SK-N-SH (cell line): ENCODE results near the gene RCE1. TPM values are rescaled to one million over a fixed set of nuclear protein-coding genes. Genes with fewer than 3 reads are reported as not detected.
A peak's percentile ranks its signal among the peaks of the same experiment; 100 is the strongest.

ENCODE experiments used
- CTCF ChIA-PET: fragments of 300-600, 350-600 bp; formaldehyde crosslinking; extraction: SDS; loops from one replicate; lab custom pipeline; 2021; lab: Yijun Ruan, JAX
- POLR2A ChIA-PET: fragments of 350-600 bp; sonication (Branson Sonifier 250); formaldehyde crosslinking; extraction: SDS; loops from one replicate; lab custom pipeline; 2020; ENCODE audit warnings: antibody characterized with exemption, inconsistent platforms; lab: Yijun Ruan, JAX
- DNase-seq: peaks from one replicate; pipeline ENCODE4 v3.0.0; 2012
- H2AFZ ChIP-seq: fragments of 200-600 bp; sonication (generic); 2 replicates; pipeline ENCODE4 v1.8.1; 2016; ENCODE audit warnings: antibody characterized with exemption, mild to moderate bottlenecking, low read depth
- H3F3A ChIP-seq: fragments of 200-600 bp; sonication (generic); replicated peaks from 2 replicates; pipeline ENCODE3; 2016; ENCODE audit warnings: antibody characterized with exemption, mild to moderate bottlenecking; ENCODE audit not compliant: insufficient read depth
- H3K27ac ChIP-seq, 2 experiments: fragments of 200-500 bp in 1 of 2; fragments of 200-600 bp in 1 of 2; sonication (Bioruptor generic) in 1 of 2; sonication (generic), shearing (Covaris generic) in 1 of 2; 2 replicates each; pipeline versions ENCODE4 v1.5.1 to v1.6.1; 2014 to 2016; ENCODE audit warnings: low read depth in 2 of 2, inconsistent platforms in 1 of 2, low read length in 1 of 2, mild to moderate bottlenecking in 1 of 2, mixed read lengths in 1 of 2
- H3K27me3 ChIP-seq: fragments of 200-600 bp; sonication (generic), shearing (Covaris generic); 2 replicates; pipeline ENCODE4 v1.6.1; 2016; ENCODE audit warnings: mixed run types; ENCODE audit not compliant: insufficient read depth
- H3K36me3 ChIP-seq, 2 experiments: fragments of 200-500 bp in 1 of 2; fragments of 200-600 bp in 1 of 2; sonication (Bioruptor generic) in 1 of 2; sonication (generic) in 1 of 2; replicated peaks in 1 of 2; 2 replicates each; pipeline versions ENCODE3 to v1.5.1; 2014 to 2016; ENCODE audit warnings: low read length in 1 of 2, mild to moderate bottlenecking in 1 of 2; ENCODE audit not compliant: insufficient read depth in 2 of 2, control insufficient read depth in 1 of 2
- H3K4me1 ChIP-seq, 2 experiments: fragments of 200-500 bp in 1 of 2; fragments of 200-600 bp in 1 of 2; sonication (Bioruptor generic) in 1 of 2; sonication (generic), shearing (Covaris generic) in 1 of 2; 2 replicates each; pipeline versions ENCODE4 v1.5.1 to v1.6.1; 2014 to 2016; ENCODE audit warnings: low read depth in 1 of 2, low read length in 1 of 2, mixed run types in 1 of 2; ENCODE audit not compliant: insufficient read depth in 2 of 2, control insufficient read depth in 1 of 2
- H3K4me2 ChIP-seq: fragments of 200-600 bp; sonication (generic), shearing (Covaris generic); 2 replicates; pipeline ENCODE4 v1.6.1; 2017; ENCODE audit warnings: mixed run types
- H3K4me3 ChIP-seq, 2 experiments: fragments of 200-500 bp in 1 of 2; fragments of 200-600 bp in 1 of 2; sonication (Bioruptor generic) in 1 of 2; sonication (generic), shearing (Covaris generic) in 1 of 2; 2 replicates each; pipeline versions ENCODE4 v1.5.1 to v1.8.1; 2014 to 2016; ENCODE audit warnings: low read depth in 2 of 2, inconsistent platforms in 1 of 2, low read length in 1 of 2, mild to moderate bottlenecking in 1 of 2, mixed read lengths in 1 of 2, moderate library complexity in 1 of 2
- H3K79me2 ChIP-seq: fragments of 200-600 bp; sonication (generic); 2 replicates; pipeline ENCODE4 v1.8.1; 2017; ENCODE audit warnings: mild to moderate bottlenecking; ENCODE audit not compliant: insufficient read depth
- H3K9ac ChIP-seq: fragments of 200-600 bp; sonication (generic); 2 replicates; pipeline ENCODE4 v1.6.1; 2017; ENCODE audit warnings: mixed run types
- H3K9me2 ChIP-seq: fragments of 200-600 bp; sonication (generic); 2 replicates; pipeline ENCODE4 v1.6.1; 2017; ENCODE audit warnings: mixed run types
- H3K9me3 ChIP-seq: fragments of 200-600 bp; sonication (generic); 2 replicates; pipeline ENCODE4 v1.6.1; 2017; ENCODE audit warnings: mixed run types, mild to moderate bottlenecking, moderate library complexity
- H4K20me1 ChIP-seq: fragments of 200-600 bp; sonication (generic); 2 replicates; pipeline ENCODE4 v1.6.1; 2017; ENCODE audit warnings: mild to moderate bottlenecking, mixed run types; ENCODE audit not compliant: insufficient read depth
- CHD2 ChIP-seq: fragments of 150-350 bp; IDR thresholded peaks from 2 replicates; pipeline ENCODE4 v1.6.1; 2018; ENCODE audit warnings: low read length; ENCODE audit not compliant: partially characterized antibody
- ELF1 ChIP-seq: IDR thresholded peaks from 2 replicates; pipeline ENCODE4 v1.4.0; 2012
- EP300 ChIP-seq, 2 experiments: IDR thresholded peaks; 2 replicates each; pipeline versions ENCODE4 v1.4.0 to v1.6.1; 2012; ENCODE audit warnings: borderline replicate concordance in 1 of 2, low read depth in 1 of 2, low read length in 1 of 2
- EZH2phosphoT487 ChIP-seq: fragments of 200-600 bp; sonication (generic); IDR thresholded peaks from 2 replicates; pipeline ENCODE4 v1.6.1; 2017; ENCODE audit warnings: low read depth, mixed run types, mild to moderate bottlenecking, antibody characterized with exemption, moderate library complexity, borderline replicate concordance
- FOSL2 ChIP-seq: IDR thresholded peaks from 2 replicates; pipeline ENCODE4 v1.4.0; 2012; ENCODE audit warnings: low read depth, mild to moderate bottlenecking, moderate library complexity, borderline replicate concordance
- GABPA ChIP-seq: IDR thresholded peaks from 2 replicates; pipeline ENCODE4 v1.4.0; 2012; ENCODE audit warnings: low read depth, mild to moderate bottlenecking
- JUND ChIP-seq: IDR thresholded peaks from 2 replicates; pipeline ENCODE4 v1.4.0; 2012
- POLR2AphosphoS5 ChIP-seq: IDR thresholded peaks from 2 replicates; pipeline ENCODE4 v1.6.1; 2012; ENCODE audit warnings: low read depth, low read length
- RCOR1 ChIP-seq: fragments of 150-350 bp; IDR thresholded peaks from 2 replicates; pipeline ENCODE4 v1.6.1; 2017; ENCODE audit warnings: antibody characterized with exemption, low read length
- REST ChIP-seq: IDR thresholded peaks from 2 replicates; pipeline ENCODE4 v1.6.1; 2012; ENCODE audit warnings: mild to moderate bottlenecking, low read depth, low read length, moderate library complexity
- SIN3A ChIP-seq: IDR thresholded peaks from 2 replicates; pipeline ENCODE4 v1.6.1; 2012; ENCODE audit warnings: low read depth, mild to moderate bottlenecking, low read length, moderate library complexity, borderline replicate concordance
- TAF1 ChIP-seq: IDR thresholded peaks from 2 replicates; pipeline ENCODE4 v1.6.1; 2012; ENCODE audit warnings: low read depth, mild to moderate bottlenecking, low read length, moderate library complexity, borderline replicate concordance
- TCF12 ChIP-seq: IDR thresholded peaks from 2 replicates; pipeline ENCODE4 v1.4.0; 2012
- TEAD4 ChIP-seq: IDR thresholded peaks from 2 replicates; pipeline ENCODE4 v1.4.0; 2012; ENCODE audit warnings: mild to moderate bottlenecking, borderline replicate concordance; ENCODE audit not compliant: insufficient read depth
- USF2 ChIP-seq: fragments of 150-350 bp; IDR thresholded peaks from 2 replicates; pipeline ENCODE4 v1.6.1; 2017; ENCODE audit warnings: antibody characterized with exemption, low read length, low read depth, borderline replicate concordance
- YY1 ChIP-seq: IDR thresholded peaks from 2 replicates; pipeline ENCODE4 v1.4.0; 2012; ENCODE audit warnings: low read depth, mild to moderate bottlenecking
- WGBS: methylation state at CpG from one replicate; pipeline ENCODE4 v1.1.6; 2017; ENCODE audit warnings: low lambda C conversion rate; 5-methylcytosine and 5-hydroxymethylcytosine counted together
- polyA plus RNA-seq, 3 experiments: library from polyadenylated mRNA; depleted of rRNA; stranded (reverse); fragments of >200 nt; gene quantifications; 2 replicates each; pipeline ENCODE4 v1.2.3, GENCODE V29; 2012
- TF ChIP-seq, protein P1 (sequence below): IDR thresholded peaks from 2 replicates; pipeline ENCODE4 v1.4.0; 2012; ENCODE audit warnings: low read depth, borderline replicate concordance
- TF ChIP-seq, protein P2 (sequence below): IDR thresholded peaks from 2 replicates; pipeline ENCODE4 v1.4.0; 2012; ENCODE audit warnings: low read depth, borderline replicate concordance
- TF ChIP-seq, protein P3 (sequence below): IDR thresholded peaks from 2 replicates; pipeline ENCODE4; 2012
- TF ChIP-seq, protein P4 (sequence below): fragments of 150-350 bp; IDR thresholded peaks from 2 replicates; pipeline ENCODE4 v1.6.1; 2016; ENCODE audit warnings: mild to moderate bottlenecking, low read depth, low read length

RCE1 gene
- polyA plus RNA-seq, 1 of the 3 experiments (the other 2 are of a cell fraction): 25.0 TPM

GRCh38 chr11:66845876-66846212 lies 2.6 kb downstream of the RCE1 start:
- Histone ChIP-seq H2AFZ (no peak overlapping the region), H3K4me1 (peaks cover 13 to 24% of the 10 kb centered on the region in 2 experiments; a peak in 3 of 4 replicates), H3K9me3 (no peaks in the 10 kb centered on the region), H3K9me2 (no peaks in the 10 kb centered on the region), H3K4me2 (no peak overlapping the region), H3K27me3 (no peaks in the 10 kb centered on the region), H3K9ac (no peak overlapping the region), H3K27ac (no peak overlapping the region), H3F3A (no peaks in the 10 kb centered on the region), H3K4me3 (no peak overlapping the region), H3K79me2 (peaks cover 43% of the 10 kb centered on the region), H4K20me1 (no peaks in the 10 kb centered on the region), H3K36me3 (peaks cover 3 to 35% of the 10 kb centered on the region in 2 experiments)
- ChIA-PET CTCF (interaction anchor here (0.8 to 2.7 kb wide), 5 partner anchors 12 to 208 kb away, joined by 4 to 11 read pairs (median 8); partner anchors contain the start of gene C11orf86), POLR2A (interaction anchor here (0.6 to 1.1 kb wide), 3 partner anchors 27 to 738 kb away, joined by 3 to 4 read pairs (median 3); partner anchors contain the start of genes DPP3 and GSTP1)
- WGBS: 95% methylated on average over 7 of the region's 9 CpGs
- TF ChIP-seq, protein P1, sequence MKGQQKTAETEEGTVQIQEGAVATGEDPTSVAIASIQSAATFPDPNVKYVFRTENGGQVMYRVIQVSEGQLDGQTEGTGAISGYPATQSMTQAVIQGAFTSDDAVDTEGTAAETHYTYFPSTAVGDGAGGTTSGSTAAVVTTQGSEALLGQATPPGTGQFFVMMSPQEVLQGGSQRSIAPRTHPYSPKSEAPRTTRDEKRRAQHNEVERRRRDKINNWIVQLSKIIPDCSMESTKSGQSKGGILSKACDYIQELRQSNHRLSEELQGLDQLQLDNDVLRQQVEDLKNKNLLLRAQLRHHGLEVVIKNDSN: no peak
- TF ChIP-seq RCOR1 (no peak), POLR2AphosphoS5 (no peak), YY1 (no peak), TAF1 (no peak), JUND (no peak), EP300 (IDR thresholded peaks at IDR 0.05; ENCODE audit: borderline replicate concordance in 1 of 2, low read depth in 1 of 2, low read length in 1 of 2) (no peak), ELF1 (no peak), TEAD4 (no peak), USF2 (no peak), GABPA (no peak), EZH2phosphoT487 (no peak), TCF12 (no peak), REST (no peak), CHD2 (no peak), SIN3A (no peak), FOSL2 (no peak)
- TF ChIP-seq, protein P2, sequence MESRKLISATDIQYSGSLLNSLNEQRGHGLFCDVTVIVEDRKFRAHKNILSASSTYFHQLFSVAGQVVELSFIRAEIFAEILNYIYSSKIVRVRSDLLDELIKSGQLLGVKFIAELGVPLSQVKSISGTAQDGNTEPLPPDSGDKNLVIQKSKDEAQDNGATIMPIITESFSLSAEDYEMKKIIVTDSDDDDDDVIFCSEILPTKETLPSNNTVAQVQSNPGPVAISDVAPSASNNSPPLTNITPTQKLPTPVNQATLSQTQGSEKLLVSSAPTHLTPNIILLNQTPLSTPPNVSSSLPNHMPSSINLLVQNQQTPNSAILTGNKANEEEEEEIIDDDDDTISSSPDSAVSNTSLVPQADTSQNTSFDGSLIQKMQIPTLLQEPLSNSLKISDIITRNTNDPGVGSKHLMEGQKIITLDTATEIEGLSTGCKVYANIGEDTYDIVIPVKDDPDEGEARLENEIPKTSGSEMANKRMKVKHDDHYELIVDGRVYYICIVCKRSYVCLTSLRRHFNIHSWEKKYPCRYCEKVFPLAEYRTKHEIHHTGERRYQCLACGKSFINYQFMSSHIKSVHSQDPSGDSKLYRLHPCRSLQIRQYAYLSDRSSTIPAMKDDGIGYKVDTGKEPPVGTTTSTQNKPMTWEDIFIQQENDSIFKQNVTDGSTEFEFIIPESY: no peak
- TF ChIP-seq, protein P3, sequence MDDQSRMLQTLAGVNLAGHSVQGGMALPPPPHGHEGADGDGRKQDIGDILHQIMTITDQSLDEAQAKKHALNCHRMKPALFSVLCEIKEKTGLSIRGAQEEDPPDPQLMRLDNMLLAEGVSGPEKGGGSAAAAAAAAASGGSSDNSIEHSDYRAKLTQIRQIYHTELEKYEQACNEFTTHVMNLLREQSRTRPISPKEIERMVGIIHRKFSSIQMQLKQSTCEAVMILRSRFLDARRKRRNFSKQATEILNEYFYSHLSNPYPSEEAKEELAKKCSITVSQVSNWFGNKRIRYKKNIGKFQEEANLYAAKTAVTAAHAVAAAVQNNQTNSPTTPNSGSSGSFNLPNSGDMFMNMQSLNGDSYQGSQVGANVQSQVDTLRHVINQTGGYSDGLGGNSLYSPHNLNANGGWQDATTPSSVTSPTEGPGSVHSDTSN: no peak
- TF ChIP-seq, protein P4, sequence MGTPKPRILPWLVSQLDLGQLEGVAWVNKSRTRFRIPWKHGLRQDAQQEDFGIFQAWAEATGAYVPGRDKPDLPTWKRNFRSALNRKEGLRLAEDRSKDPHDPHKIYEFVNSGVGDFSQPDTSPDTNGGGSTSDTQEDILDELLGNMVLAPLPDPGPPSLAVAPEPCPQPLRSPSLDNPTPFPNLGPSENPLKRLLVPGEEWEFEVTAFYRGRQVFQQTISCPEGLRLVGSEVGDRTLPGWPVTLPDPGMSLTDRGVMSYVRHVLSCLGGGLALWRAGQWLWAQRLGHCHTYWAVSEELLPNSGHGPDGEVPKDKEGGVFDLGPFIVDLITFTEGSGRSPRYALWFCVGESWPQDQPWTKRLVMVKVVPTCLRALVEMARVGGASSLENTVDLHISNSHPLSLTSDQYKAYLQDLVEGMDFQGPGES: no peak
- DNase-seq: peak; percentile 11
